ENCODE data around the gene VWA2.

The VWA2 gene

DNA sequence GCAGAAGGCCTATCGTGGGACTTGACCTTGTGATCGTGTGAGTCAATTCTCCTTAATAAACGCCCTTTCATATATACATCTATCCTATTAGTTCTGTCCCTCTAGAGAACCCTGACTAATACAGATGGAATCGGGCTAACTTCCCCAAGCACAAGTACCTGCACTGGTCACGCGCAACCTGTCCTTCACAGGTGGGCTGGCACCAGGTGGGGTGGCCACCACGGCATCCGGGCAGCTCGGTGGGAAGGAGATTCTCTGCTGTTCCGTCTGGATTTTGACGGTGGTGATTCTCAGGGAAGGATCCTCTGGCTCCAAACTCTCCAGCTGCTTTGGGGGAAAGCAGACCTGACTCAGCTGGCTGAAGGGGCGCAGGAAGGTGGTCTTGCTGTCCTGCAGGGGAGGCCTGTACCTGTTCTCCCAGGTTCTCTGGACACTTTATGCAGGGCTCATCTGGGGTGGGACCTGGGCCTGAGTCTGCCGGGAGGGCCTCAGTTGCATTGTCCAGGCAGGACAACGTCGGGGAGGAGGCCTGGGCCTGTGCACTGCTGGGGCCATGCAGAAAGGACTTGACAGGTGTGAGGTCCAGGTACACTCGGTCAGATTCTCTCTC is 61.1 kb downstream of the VWA2 start:
- no peak for DNase-seq (ENCODE audit: low spot score)

- no peak for DNase-seq (ENCODE audit: low spot score)
Measured at GRCh38 chr10:114301177-114301576, 62.1 kb downstream of the VWA2 start.

- DNase-seq (ENCODE audit: low spot score) = no peak
Measured at GRCh38 chr10:114301951-114302710, 63.1 kb downstream of the VWA2 start.

- no peak for DNase-seq (ENCODE audit: low spot score)
Measured at GRCh38 chr10:114303556-114303955, 64.5 kb downstream of the VWA2 start.

- DNase-seq (ENCODE audit: low spot score) = peak; percentile 81
Measured at GRCh38 chr10:114304017-114304570, 65.0 kb downstream of the VWA2 start.

DNA sequence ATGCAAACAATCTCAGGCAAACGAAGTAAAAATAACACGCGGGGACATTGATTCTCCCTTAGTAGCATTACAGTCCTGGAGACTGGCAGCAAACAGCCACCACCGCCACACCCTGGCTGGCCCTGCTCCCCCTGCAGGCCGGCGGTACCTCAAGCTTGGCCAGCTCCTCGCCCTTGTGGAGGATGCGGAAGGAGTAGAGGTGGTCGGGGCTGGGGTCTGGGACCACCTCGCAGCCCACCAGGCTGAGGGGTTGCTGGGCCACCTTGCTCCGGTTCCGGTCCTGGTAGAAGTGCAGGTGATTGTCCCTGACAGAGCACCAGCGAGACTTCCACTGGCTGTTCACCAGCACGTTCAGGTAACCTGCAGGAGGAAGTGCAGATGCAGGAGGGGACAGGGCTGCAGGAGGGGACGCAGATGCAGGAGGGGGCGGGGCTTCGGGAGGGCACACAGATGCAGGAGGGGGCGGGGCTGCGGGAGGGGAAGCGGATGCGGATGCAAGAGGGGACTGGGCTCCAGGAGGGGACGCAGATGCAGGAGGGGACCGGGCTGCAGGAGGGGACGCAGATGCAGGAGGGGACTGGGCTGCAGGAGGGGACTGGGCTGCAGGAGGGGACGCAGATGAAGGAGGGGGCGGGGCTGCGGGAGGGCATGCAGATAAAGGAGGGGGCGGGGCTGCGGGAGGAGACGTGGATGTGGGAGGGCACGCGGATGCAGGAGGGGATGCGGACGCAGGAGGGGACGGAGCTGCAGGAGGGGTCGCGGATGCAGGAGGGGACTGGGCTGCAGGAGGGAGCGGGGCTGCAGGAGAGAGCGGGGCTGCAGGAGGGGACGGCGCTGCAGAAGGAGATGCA is 65.7 kb downstream of the VWA2 start:
- DNase-seq (ENCODE audit: low spot score) = peak; percentile 53

GRCh38 chr10:114305521-114305925 is 66.5 kb downstream of the VWA2 start:
- DNase-seq (ENCODE audit: low spot score) = no peak

DNA sequence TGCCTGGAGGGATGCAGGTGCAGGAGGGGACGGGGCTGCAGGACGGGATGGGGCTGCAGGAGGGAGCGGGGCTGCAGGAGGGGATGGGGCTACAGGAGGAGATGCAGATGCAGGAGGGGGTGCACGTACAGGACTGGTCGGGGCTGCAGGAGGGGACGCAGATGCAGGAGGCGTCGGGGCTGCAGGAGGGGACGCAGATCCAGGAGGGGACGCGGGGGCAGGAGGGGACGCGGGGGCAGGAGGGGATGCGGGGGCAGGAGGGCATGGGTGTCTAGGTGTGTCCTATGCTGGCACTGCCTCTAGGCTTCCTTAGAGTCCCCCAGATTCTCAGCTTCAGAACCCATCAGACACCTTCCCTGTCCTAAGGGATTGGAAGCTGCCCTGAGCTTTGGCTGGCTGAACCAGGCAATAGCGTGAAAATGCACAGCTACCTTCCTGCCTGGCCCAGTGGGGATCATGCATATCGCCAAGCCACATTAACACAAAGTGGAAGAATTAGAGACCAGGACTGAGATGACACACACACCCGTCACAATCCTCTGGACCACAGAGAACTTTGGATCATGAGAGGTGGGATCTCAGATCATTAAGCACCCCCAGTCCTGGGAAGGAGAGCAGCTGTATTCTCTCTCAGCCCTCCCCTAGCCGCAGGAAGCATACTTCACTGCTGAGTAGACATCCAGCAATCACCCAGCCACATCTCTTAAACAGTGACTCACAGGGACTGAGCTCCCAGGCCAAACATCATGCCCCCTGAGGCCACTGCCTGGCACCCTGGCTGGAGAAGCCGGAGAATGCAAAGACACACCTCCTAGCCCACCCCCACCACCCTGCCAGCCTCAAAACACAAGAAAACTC is 67.3 kb downstream of the VWA2 start:
- DNase-seq (ENCODE audit: low spot score) = no peak

- DNase-seq (ENCODE audit: low spot score) = no peak
Measured at GRCh38 chr10:114307731-114308130, 68.7 kb downstream of the VWA2 start.

- no peak for DNase-seq (ENCODE audit: low spot score)
Measured at GRCh38 chr10:114308531-114309363, 69.7 kb downstream of the VWA2 start.

- no peak for DNase-seq (ENCODE audit: low spot score)
Measured at GRCh38 chr10:114309364-114309651, 70.3 kb downstream of the VWA2 start.

DNA sequence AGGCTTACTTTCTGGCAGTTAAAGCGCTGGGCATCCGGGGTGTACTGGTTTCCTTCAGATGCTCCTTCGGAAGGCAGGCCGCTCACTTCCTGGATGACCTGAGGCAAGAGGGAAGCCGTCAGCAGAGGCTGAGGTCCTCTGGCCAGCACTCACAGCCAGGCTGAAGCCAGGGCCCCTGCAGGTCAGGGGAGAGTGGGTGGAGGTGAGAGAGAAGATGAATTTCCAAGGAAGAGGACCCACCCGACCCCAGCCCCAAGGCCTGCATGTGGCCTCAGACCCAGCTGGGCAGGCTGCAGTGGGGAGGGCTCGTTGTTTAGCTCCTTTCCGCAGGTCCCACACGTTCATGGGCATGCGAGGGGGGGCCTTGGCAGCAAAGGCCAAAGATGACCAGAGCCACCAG is 71.3 kb downstream of the VWA2 start:
- no peak for DNase-seq (ENCODE audit: low spot score)

DNA sequence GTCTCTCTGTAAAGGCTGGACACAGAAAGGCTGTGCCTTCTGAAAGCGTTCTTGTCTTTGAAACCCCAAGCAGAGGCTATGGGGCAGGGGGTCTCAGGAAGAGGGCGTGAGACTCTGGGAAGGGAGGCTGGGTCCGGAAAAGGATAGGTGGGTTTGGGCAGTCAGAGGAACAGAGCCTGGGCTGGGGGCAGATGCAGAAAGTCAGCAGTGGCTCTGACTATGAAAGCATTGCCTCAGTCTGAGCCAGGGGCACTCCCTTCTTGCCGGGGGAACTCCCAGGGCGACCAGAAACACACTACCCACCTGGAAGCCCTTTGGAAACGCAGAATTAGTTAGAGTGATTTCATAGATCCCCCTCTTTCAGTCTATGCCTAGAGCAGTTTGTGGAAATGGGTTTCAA is 72.0 kb downstream of the VWA2 start:
- DNase-seq (ENCODE audit: low spot score) = no peak

DNA sequence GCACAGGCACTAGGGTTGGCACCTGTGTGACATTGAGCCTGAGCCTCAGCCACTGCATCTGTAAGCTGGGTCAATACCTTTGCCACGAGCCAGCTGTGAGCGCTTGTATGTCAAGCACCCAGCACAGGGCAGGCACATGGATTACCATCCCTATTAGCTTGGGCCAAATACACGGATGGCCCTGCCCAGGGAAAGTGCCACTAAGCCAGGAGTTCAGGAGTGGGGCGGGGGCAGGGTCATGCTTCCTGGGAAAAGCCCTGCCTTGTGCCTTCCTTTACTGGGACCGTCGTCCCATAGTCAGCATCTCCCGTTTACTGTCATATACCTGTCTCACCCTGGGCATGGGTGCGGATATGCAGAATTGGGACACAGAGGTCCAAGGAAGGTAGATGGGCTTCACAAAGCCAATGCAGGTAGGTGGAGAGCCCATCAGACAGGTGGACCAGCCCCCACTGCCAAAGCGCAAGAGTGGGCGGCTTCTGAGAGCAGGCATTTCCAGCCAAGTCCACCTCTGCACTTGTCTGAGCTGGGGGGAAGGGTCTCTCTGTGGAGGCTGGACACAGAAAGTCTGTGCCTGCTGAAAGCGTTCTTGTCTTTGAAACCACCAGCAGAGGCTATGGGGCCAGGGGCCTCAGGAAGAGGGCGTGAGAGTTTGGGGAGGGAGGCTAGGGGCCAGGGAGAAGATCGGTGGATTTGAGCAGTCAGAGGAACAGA is 72.6 kb downstream of the VWA2 start:
- no peak for DNase-seq (ENCODE audit: low spot score)

GRCh38 chr10:114313139-114313538 is 74.1 kb downstream of the VWA2 start:
- no peak for DNase-seq (ENCODE audit: low spot score)

GRCh38 chr10:114313866-114314265 is 74.8 kb downstream of the VWA2 start:
- DNase-seq (ENCODE audit: low spot score) = no peak

GRCh38 chr10:114315566-114316420 is 76.7 kb downstream of the VWA2 start:
- no peak for DNase-seq (ENCODE audit: low spot score)

GRCh38 chr10:114316744-114317143 is 77.7 kb downstream of the VWA2 start:
- DNase-seq (ENCODE audit: low spot score) = no peak

All from HuH-7.5 (cell line).